MM.1S (cell line): ENCODE results near the gene PTPRN2.

Experiments
- CTCF ChIP-seq: fragments of 300-600 bp; sonication (generic); IDR thresholded peaks from 2 replicates; pipeline ENCODE4 v1.5.1; 2016; ENCODE audit warnings: antibody characterized with exemption, low read length, mixed read lengths
- EZH2phosphoT487 ChIP-seq: fragments of 300-600 bp; sonication (generic); IDR thresholded peaks from 2 replicates; pipeline ENCODE4 v1.6.1; 2018; ENCODE audit warnings: antibody characterized with exemption, low read length

- no peak for TF ChIP-seq CTCF
- no peak for TF ChIP-seq EZH2phosphoT487
Observed at GRCh38 chr7:158406801-158407200, 180.8 kb downstream of the PTPRN2 start.
